H9 (cell line): ENCODE results near the gene SLC24A1. TPM values are rescaled to one million over a fixed set of nuclear protein-coding genes. Genes with fewer than 3 reads are reported as not detected.

Source experiments
- DNase-seq: peaks from one replicate; pipeline ENCODE4 v3.0.0-alpha.2; 2017
- H2AFZ ChIP-seq: one replicate; pipeline ENCODE4 v1.6.1; 2013; ENCODE audit warnings: mild to moderate bottlenecking, low read length, control low read depth, moderate library complexity
- H2AK5ac ChIP-seq: 2 replicates; pipeline ENCODE4 v1.6.1; 2013; ENCODE audit warnings: low read length, control low read depth, mixed read lengths; ENCODE audit not compliant: insufficient read length
- H2BK120ac ChIP-seq: one replicate; pipeline ENCODE4 v1.6.1; 2013; ENCODE audit warnings: low read depth, mild to moderate bottlenecking, low read length, control low read depth, inconsistent platforms; ENCODE audit not compliant: poor library complexity, severe bottlenecking
- H2BK12ac ChIP-seq: 2 replicates; pipeline ENCODE4 v1.6.1; 2013; ENCODE audit warnings: low read length, control low read depth, mixed read lengths, low read depth; ENCODE audit not compliant: insufficient read length
- H2BK15ac ChIP-seq: 2 replicates; pipeline ENCODE4 v1.6.1; 2013; ENCODE audit warnings: low read depth, low read length, control low read depth
- H2BK20ac ChIP-seq: one replicate; pipeline ENCODE4 v1.6.1; 2013; ENCODE audit warnings: low read depth, mild to moderate bottlenecking, low read length, control low read depth, inconsistent platforms; ENCODE audit not compliant: poor library complexity, severe bottlenecking
- H2BK5ac ChIP-seq: 2 replicates; pipeline ENCODE4 v1.6.1; 2013; ENCODE audit warnings: low read length, control low read depth, mixed read lengths; ENCODE audit not compliant: insufficient read length
- H3K14ac ChIP-seq: 2 replicates; pipeline ENCODE4 v1.6.1; 2013; ENCODE audit warnings: low read length, control low read depth; ENCODE audit not compliant: insufficient read depth
- H3K18ac ChIP-seq: 2 replicates; pipeline ENCODE4 v1.6.1; 2013; ENCODE audit warnings: low read depth, mild to moderate bottlenecking, mixed read lengths, low read length, control low read depth; ENCODE audit not compliant: insufficient read length
- H3K23ac ChIP-seq: 2 replicates; pipeline ENCODE4 v1.6.1; 2013; ENCODE audit warnings: low read length, control low read depth, mixed read lengths, low read depth; ENCODE audit not compliant: insufficient read length
- H3K23me2 ChIP-seq: 2 replicates; pipeline ENCODE4 v1.6.1; 2013; ENCODE audit warnings: low read depth, mild to moderate bottlenecking, mixed read lengths, low read length, control low read depth; ENCODE audit not compliant: insufficient read length, poor library complexity, severe bottlenecking
- H3K27ac ChIP-seq: 2 replicates; pipeline ENCODE4 v1.5.1; 2013; ENCODE audit warnings: low read length, control low read depth, mixed read lengths, low read depth; ENCODE audit not compliant: insufficient read length
- H3K27me3 ChIP-seq: 2 replicates; pipeline ENCODE4 v1.6.1; 2013; ENCODE audit warnings: low read length, control low read depth, inconsistent platforms; ENCODE audit not compliant: insufficient read depth
- H3K4ac ChIP-seq: 2 replicates; pipeline ENCODE4 v1.6.1; 2013; ENCODE audit warnings: low read depth, mild to moderate bottlenecking, control low read depth, inconsistent platforms, low read length, moderate library complexity
- H3K4me1 ChIP-seq: 2 replicates; pipeline ENCODE4 v1.6.1; 2013; ENCODE audit warnings: low read length, control low read depth, inconsistent platforms; ENCODE audit not compliant: insufficient read depth
- H3K4me2 ChIP-seq: 2 replicates; pipeline ENCODE4 v1.6.1; 2013; ENCODE audit warnings: low read length, control low read depth, mixed read lengths; ENCODE audit not compliant: insufficient read length, insufficient read depth
- H3K56ac ChIP-seq: 2 replicates; pipeline ENCODE4 v1.6.1; 2013; ENCODE audit warnings: low read depth, mild to moderate bottlenecking, mixed read lengths, low read length, control low read depth; ENCODE audit not compliant: insufficient read length
- H3K79me1 ChIP-seq: 2 replicates; pipeline ENCODE4 v1.6.1; 2013; ENCODE audit warnings: low read depth, mild to moderate bottlenecking, moderate library complexity, low read length, control low read depth, inconsistent platforms; ENCODE audit not compliant: insufficient read depth, poor library complexity, severe bottlenecking
- H3K79me2 ChIP-seq: 2 replicates; pipeline ENCODE4 v1.6.1; 2013; ENCODE audit warnings: low read length, control low read depth, inconsistent platforms; ENCODE audit not compliant: insufficient read depth
- H3K9ac ChIP-seq: 2 replicates; pipeline ENCODE4 v1.6.1; 2013; ENCODE audit warnings: low read length, control low read depth, mixed read lengths; ENCODE audit not compliant: insufficient read length; ENCODE audit errors: extremely low read depth
- H3K9me3 ChIP-seq: one replicate; pipeline ENCODE4 v1.6.1; 2013; ENCODE audit warnings: low read depth, low read length, inconsistent platforms; ENCODE audit not compliant: control insufficient read depth
- H3T11ph ChIP-seq: one replicate; pipeline ENCODE4 v1.6.1; 2013; ENCODE audit warnings: mild to moderate bottlenecking, low read length, control low read depth, inconsistent platforms
- H4K20me1 ChIP-seq: one replicate; pipeline ENCODE4 v1.6.1; 2013; ENCODE audit not compliant: control insufficient read depth, insufficient read length, insufficient read depth
- H4K5ac ChIP-seq: 2 replicates; pipeline ENCODE4 v1.6.1; 2013; ENCODE audit warnings: low read depth, mild to moderate bottlenecking, mixed read lengths, low read length, control low read depth; ENCODE audit not compliant: insufficient read length
- H4K8ac ChIP-seq: replicated peaks from 2 replicates; pipeline ENCODE4 v1.6.1; 2013; ENCODE audit warnings: low read length, control low read depth, mixed read lengths, low read depth; ENCODE audit not compliant: insufficient read length
- H4K91ac ChIP-seq: 2 replicates; pipeline ENCODE4 v1.6.1; 2013; ENCODE audit warnings: low read depth, mild to moderate bottlenecking, moderate library complexity, mixed read lengths, low read length, control low read depth; ENCODE audit not compliant: insufficient read length
- H3K27ac Mint-ChIP-seq, 3 experiments: 2 replicates in 2 of 3; 3 replicates in 1 of 3; pipeline ENCODE4 v1.8.0; 2020 to 2021; ENCODE audit warnings: mixed read lengths in 3 of 3, mild to moderate bottlenecking in 1 of 3, moderate library complexity in 1 of 3
- H3K27me3 Mint-ChIP-seq: 2 replicates; pipeline ENCODE4 v1.8.0; 2021; ENCODE audit warnings: low read depth, mild to moderate bottlenecking, moderate library complexity, mixed read lengths
- H3K36me3 Mint-ChIP-seq, 3 experiments: 2 replicates in 2 of 3; 3 replicates in 1 of 3; pipeline ENCODE4 v1.8.0; 2020 to 2021; ENCODE audit warnings: low read depth in 3 of 3, mixed read lengths in 3 of 3; ENCODE audit not compliant: insufficient read depth in 1 of 3
- H3K4me1 Mint-ChIP-seq, 2 experiments: 2 replicates each; pipeline ENCODE4 v1.8.0; 2020; ENCODE audit warnings: mixed read lengths in 2 of 2
- H3K4me3 Mint-ChIP-seq, 2 experiments: 2 replicates in 1 of 2; 3 replicates in 1 of 2; pipeline ENCODE4 v1.8.0; 2020 to 2021; ENCODE audit warnings: mild to moderate bottlenecking in 2 of 2, mixed read lengths in 2 of 2, moderate library complexity in 1 of 2
- H3K9me3 Mint-ChIP-seq, 2 experiments: 2 replicates in 1 of 2; 3 replicates in 1 of 2; pipeline ENCODE4 v1.8.0; 2020; ENCODE audit warnings: mild to moderate bottlenecking in 2 of 2, mixed read lengths in 2 of 2, moderate library complexity in 1 of 2
- CTCF ChIP-seq: fragments of 200-600 bp; sonication (generic); conservative IDR thresholded peaks from 3 replicates; pipeline ENCODE4 v1.8.0; 2021; ENCODE audit warnings: antibody characterized with exemption, mild to moderate bottlenecking
- WGBS: extraction: QIAGEN DNeasy Blood & Tissue Kit; methylation state at CpG from one replicate; pipeline ENCODE4 v1.1.7; 2013; ENCODE audit warnings: missing lambda C conversion rate, low lambda C conversion rate, mixed read lengths; ENCODE audit not compliant: insufficient read length; ENCODE audit errors: extremely low coverage; 5-methylcytosine and 5-hydroxymethylcytosine counted together
- total RNA-seq: library from RNA; stranded (reverse); gene quantifications from 2 replicates; pipeline ENCODE4 v1.2.1, GENCODE V29; 2021

Gene SLC24A1
- total RNA-seq, 1 experiment from 2014 or later = 8.6 TPM

DNA sequence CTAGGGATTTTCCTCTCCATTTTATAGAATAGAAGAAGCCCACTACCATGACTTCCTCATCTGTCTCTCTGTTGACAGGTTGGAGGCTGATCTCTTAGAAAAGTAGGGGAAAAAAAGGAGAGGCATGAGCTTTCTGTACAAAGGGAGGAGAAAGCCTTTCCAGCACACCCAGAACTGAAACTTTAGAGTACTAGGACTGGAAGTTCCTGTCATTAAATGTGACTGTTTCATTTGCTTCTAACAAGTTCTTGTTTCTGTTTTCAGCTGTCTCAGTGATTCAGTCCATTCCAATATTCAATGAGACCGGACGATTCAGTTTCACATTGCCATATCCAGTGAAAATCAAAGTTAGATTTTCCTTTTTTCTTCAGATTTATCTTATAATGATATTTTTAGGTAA lies 49.8 kb upstream of the SLC24A1 start:
- Mint-ChIP-seq H3K27ac (no peak overlapping the region), H3K9me3 (no peaks in the 10 kb centered on the region; a peak in 1 of 5 replicates), H3K4me1 (no peaks in the 10 kb centered on the region), H3K4me3 (no peak overlapping the region), H3K27me3 (no peaks in the 10 kb centered on the region), H3K36me3 (peaks cover 37 to 76% (median 72%) of the 10 kb centered on the region in 3 experiments; a peak in 6 of 7 replicates)
- no peak overlapping the region for H4K91ac ChIP-seq
- no peak overlapping the region for H3K27ac ChIP-seq
- no peaks in the 10 kb centered on the region for H3K79me1 ChIP-seq
- H3K23me2 ChIP-seq = no peaks in the 10 kb centered on the region
- no peak overlapping the region for H3K56ac ChIP-seq
- no peak overlapping the region for H2BK5ac ChIP-seq
- no peak overlapping the region for H3K4me2 ChIP-seq
- no peaks in the 10 kb centered on the region for H3K79me2 ChIP-seq
- no peak overlapping the region for H2BK12ac ChIP-seq
- no peaks in the 10 kb centered on the region for H3K27me3 ChIP-seq
- H3K4me1 ChIP-seq = no peaks in the 10 kb centered on the region
- H3T11ph ChIP-seq = no peak overlapping the region
- H3K14ac ChIP-seq = no peak overlapping the region
- no peak overlapping the region for H4K5ac ChIP-seq
- no peaks in the 10 kb centered on the region for H3K9me3 ChIP-seq
- H2BK120ac ChIP-seq = no peak overlapping the region
- no CpG with 5 or more reads among the region's 2 CpGs for WGBS
- no peak overlapping the region for H3K4ac ChIP-seq
- no peak overlapping the region for H2BK15ac ChIP-seq
- H4K8ac ChIP-seq = no peak overlapping the region
- DNase-seq = no peak
- H3K18ac ChIP-seq = no peak overlapping the region
- H2AK5ac ChIP-seq = no peak overlapping the region
- no peaks in the 10 kb centered on the region for H4K20me1 ChIP-seq
- no peak overlapping the region for H2BK20ac ChIP-seq
- no peak for TF ChIP-seq CTCF
- no peak overlapping the region for H3K9ac ChIP-seq
- no peak overlapping the region for H2AFZ ChIP-seq
- H3K23ac ChIP-seq = no peak overlapping the region
